ENCODE data around the gene PFN4.

- no peak for TF ChIP-seq POLR2A (IDR thresholded peaks at IDR 0.05)
- TF ChIP-seq, protein P1, sequence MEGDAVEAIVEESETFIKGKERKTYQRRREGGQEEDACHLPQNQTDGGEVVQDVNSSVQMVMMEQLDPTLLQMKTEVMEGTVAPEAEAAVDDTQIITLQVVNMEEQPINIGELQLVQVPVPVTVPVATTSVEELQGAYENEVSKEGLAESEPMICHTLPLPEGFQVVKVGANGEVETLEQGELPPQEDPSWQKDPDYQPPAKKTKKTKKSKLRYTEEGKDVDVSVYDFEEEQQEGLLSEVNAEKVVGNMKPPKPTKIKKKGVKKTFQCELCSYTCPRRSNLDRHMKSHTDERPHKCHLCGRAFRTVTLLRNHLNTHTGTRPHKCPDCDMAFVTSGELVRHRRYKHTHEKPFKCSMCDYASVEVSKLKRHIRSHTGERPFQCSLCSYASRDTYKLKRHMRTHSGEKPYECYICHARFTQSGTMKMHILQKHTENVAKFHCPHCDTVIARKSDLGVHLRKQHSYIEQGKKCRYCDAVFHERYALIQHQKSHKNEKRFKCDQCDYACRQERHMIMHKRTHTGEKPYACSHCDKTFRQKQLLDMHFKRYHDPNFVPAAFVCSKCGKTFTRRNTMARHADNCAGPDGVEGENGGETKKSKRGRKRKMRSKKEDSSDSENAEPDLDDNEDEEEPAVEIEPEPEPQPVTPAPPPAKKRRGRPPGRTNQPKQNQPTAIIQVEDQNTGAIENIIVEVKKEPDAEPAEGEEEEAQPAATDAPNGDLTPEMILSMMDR (IDR thresholded peaks at IDR 0.05), result no peak
Measured at GRCh38 chr2:24152413-24153197, 29.5 kb upstream of the PFN4 start.
